Measurements from ENCODE around the gene PSMC2.
"Not testable (repeated sequence)": the region's sequence is repeated elsewhere in the genome, so short reads cannot be mapped to it uniquely, and the experiment has no call there.

The PSMC2 gene

DNA sequence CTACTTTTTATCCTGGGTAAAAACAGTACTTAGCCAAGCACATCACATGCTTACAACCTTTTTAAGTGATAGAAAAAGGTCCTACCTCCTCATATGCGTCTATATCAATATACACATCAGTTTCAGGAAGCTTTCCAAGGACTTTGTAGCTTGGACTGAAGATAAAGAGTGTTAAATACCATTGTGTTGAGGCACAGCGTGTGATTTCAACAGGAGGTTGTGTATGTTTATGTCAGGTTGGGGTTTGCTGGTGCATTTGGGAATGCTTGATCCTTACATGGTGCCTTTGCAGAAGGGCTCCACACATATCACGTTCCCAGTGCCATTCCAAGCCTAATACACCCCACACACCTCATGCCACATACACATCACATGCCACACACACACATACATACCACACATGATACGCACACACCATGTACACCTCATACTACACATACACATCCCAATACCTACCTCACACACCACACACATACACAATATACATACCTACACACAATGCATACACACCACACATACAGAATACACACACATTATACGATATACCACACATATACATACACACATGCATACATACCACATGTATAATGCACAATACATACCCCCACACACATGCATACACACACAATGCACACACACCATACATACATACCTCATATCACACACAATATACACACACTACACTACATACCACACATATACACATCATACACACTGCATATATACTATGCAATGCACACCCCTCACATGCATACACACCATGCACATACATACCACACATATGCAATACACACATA lies 33.1 kb downstream of the PSMC2 start:
- no peak for DNase-seq

DNA sequence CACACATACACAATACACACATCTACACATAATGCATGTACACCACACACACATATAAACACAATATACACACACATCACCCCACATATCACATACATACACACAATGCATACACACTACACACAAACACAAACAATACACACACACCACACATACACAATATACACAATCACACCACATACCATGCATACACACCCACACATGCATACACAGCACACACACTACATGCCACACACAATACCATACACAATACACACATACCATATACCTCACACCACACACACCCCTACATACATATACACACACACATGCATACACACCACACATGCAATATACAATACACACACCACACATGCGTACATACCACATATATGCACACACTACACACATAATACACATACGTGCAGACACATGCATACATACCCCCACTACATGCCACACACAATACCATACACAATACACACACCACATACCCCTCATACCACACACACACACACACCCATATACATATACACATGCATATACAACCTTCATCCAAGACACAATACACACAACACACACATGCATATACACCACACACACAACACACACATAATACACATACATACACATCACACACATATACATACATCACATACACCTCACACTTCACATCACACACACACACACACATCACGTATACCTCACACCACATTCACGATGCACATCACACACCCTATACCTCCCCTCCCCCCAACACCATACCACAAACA lies 34.0 kb downstream of the PSMC2 start:
- no peak for DNase-seq

DNA sequence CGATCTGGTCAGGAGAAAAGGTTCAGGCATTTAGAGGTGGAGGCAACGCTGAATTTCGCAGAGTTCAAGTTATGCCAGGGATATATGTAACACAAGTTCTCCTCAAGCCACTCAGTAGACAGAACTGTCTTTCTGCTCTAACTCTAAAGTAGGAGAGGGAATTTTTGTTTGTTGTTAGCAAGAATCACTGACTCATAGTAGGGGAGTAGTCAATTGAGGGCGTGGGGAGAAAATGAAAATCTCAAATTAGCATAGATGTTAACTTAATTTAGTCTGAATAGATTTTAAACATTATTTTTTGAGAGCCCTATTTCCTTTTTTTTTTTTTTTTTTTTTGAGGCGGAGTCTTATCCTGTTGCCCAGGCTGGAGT lies 34.6 kb downstream of the PSMC2 start:
- DNase-seq: no peak

DNA sequence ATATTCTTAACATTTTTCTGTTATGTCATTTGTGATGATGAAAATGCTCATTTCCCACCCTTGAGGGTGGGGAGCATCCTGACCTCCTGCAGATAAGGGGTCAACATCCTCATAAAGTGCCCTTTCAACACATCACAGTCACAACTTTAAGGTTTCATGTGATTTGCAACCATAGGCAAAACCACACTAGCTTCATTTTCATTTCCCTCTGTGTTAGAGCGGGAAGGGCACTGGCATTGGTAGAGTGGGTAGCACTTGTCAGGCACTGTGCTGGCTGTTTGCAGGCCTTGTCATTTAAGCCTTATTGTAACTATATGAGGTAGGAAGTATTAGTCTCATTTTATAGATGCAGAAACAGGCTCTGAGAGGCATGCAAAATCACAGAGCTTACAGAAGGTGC lies 39.8 kb downstream of the PSMC2 start:
- DNase-seq: no peak

DNA sequence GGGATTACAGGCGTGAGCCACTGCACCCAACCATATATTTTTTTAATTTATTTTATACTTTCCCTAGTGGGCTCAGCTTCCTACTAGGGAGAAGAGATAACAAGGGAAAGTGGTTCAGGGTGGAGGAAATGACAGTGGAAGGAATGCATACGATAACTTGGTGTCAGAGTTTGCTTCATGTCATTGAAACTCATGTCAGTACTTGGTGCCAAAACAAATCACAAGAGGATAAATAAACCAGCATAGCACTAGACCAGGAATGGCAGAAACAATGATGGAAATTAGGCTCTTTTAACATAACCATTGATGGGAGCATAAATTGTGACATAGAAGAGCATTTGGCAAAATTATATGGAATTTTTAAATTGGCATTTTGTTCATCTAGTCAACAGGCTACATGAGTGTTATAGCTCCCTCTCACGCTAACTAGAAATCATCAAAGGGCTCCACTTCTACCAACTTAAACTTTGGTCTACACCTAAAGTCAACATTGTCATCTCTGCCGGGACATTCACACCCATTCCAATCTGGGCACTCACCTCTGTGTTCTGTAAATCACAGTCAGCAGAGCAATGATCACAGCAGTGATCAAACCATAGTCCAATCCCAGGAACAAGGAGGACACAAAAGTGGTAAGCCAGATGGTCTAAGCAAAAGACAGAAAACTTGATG lies 41.2 kb downstream of the PSMC2 start:
- no peak for DNase-seq

DNA sequence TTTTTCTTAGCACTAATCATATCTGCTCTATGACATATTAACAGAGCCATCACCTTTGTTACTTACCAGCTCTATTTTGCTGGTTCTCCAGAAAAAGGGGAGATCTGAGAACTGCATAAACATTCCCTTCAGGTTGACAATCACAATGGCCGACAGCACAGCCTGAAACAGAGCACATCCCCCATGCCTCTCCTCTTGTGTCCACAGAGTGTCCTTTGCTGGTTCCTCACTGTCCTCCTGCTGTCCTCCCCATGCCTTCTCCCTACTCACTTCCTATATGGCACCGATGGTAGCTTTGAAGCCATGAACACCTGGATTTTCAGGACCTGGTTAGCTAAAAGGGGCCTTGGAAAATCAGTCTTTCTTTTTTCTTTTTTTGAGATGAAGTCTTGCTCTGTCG lies 41.8 kb downstream of the PSMC2 start:
- no peak for DNase-seq

DNA sequence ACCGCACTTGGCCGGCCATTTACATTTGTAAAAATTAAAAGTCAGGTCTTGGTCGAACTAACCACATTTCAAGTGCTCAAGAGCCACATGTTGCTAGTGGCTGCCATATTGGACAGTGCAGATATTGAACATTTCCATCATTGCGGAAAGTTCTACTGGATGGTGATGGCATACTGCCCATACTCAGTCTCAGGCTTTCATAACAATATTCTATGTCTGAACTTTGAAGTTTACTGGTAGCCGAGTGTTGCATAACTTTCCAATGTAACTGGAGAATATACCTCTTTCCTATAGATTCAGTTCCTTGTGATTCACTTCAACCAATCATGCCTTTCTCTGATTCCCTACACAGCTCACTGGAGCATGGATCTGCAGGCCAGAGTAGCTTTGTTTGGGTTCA lies 43.7 kb downstream of the PSMC2 start:
- DNase-seq: no peak

DNA sequence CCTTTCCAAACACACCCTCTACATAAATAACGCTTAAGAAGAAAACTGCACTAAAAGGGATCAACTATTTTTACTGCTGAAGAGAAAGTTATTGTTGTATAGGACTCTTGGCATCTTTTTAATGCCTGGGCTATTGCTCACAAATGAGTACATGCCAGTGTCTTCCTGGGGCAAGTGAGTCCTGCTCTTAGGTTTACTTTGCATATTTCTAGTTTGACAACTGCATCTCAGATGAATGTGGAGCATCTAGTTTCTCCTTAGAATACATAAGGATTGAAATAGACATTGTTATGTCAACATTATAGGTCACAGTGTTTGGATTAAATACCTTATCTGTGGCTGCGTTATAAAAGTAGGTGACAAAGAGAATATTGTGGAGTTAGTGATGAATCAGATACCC lies 44.5 kb downstream of the PSMC2 start:
- DNase-seq: no peak

DNA sequence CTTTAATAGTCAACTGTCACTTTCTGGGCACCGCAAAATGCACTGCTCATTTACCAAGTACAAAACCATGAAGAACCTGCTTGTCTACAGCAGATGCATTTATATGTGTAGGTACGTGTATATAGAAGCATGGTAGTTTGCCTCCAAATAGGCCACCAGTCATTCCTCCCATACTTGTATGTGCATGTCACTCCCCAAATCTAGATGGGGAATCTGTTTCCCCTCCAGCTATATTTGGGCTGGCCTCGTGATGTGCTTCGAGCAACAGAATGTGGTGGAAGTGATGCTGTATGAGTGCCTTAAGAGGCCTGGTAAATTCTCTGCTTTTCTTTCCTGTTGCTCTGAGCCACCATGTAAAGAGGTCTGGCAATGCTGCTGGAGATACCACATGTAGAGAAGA lies 47.1 kb downstream of the PSMC2 start:
- no peak for DNase-seq

DNA sequence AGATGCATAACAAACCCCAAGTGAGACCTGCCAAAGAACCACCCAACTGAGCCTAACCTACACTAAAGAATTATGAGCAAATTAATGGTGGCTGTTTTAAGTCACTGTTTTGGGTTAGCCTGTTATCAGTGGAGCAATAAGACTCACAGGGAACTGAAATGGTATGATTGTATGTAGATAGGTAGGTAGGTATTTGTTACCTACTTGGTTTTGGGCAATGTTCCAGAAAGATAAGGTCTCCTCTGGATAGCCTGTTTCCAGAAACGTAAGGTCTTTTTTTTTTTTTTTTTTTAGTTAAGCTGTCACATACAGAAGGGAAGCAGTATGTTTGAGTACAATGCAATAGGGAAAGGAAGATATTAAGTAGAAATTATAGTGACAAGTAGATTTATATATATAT lies 47.6 kb downstream of the PSMC2 start:
- DNase-seq: no peak

DNA sequence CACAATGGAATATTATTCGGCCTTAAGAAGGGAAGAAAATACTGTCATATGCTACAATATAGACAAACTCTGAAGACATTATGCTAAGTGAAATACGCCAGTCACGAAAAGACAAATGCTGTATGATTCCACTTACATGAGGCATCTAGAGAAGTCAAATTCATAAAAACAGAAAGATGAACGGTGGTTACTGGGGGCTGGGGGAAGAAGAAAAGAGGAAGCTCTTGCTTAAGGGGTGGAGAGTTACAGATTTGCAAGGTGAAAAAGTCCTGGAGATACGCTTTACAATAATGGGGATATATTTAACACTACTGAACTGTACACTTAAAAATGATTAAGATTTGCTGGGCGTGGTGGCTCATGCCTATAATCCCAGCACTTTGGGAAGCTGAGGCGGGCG lies 49.0 kb downstream of the PSMC2 start:
- DNase-seq: no peak

DNA sequence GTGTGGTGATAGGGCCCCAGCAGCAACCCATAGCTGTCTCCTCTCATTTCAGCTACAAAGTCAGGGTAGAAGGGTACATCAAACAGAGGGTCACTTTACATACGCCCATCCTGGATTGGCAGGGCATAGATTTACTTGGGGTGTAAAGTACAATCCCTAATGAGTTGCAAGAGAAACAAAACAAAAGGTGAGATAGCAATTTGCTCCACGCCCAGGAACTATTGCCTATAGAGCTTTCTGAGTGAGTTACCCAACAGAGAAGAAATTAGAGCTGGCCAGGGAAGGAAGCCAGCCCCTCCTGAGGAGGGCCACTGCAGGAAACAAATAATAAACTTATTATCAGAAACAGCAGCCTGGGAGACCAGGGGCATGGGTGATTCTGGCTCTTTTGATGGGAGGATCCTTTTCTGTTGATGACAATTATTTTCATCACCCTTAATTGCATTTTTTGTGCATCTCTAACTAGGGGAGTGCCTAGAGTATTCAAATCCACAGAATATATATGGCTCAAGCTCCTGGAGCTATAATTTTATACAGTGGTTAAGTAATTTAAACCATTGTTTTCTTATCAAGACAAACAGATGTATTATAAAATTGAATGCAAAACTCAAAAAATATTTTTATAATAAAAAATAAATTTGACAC lies 51.2 kb downstream of the PSMC2 start:
- no peak for DNase-seq

DNA sequence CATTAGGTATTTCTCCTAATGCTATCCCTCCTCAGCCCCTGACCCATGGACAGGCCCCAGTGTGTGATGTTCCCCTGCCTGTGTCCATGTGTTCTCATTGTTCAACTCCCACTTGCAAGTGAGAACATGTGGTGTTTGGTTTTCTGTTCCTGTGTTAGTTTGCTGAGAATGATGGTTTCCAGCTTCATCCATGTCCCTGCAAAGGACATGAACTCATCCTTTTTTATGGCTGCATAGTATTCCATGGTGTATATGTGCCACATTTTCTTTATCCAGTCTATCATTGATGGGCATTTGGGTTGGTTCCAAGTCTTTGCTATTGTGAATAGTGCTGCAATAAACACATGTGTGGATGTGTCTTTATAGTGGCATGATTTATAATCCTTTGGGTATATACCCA lies 52.2 kb downstream of the PSMC2 start:
- DNase-seq: not testable (repeated sequence)

DNA sequence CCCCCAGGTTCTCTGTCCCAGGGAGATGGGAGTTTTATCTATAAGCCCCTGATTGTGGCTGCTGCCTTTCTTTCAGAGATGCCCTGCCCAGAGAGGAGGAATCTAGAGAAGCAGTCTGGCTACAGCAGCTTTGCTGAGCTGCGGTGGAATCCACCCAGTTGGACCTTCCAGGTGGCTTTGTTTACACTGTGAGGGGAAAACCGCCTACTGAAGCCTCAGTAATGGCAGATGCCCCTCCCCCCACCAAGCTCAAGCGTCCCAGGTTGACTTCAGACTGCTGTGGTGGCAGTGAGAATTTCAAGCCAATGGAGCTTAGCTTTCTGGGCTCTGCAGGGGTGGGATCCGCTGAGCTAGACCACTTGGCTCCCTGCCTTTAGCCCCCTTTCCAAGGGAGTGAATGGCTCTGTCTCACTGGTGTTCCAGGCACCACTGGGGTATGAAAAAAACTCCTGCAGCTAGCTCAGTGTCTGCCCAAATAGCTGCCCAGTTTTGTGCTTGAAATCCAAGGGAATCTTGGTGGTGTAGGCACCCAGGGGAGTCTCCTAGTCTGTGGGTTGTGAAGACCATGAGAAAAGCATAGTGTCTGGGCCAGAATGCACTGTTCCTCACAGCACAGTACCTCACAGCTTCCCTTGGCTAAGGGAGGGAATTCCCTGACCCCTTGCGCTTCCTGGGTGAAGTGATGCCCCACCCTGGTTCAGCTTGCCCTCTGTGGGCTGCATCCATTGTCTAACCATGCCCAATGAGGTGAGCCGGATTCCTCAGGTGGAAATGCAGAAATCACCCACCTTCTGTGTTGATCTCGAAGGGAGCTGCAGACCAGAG lies 58.6 kb downstream of the PSMC2 start:
- not testable (repeated sequence) for DNase-seq

DNA sequence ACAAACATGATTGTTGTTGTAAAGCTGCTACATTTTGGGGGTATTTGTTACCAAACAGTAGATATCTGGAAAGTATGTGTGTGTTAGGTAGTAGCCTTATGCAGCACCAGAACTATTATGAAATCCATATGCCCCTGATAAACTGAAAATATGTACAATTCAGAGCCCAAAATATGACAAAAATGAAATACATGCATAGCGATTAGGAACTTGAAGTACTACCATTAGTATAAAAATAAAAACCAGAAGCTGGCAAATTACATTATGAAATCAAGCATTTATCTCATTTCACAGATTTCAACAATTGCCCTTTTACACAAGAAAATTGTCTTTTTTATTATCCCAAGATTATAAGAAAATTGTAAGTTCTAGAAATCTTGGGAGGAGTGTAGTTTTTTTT lies 64.7 kb downstream of the PSMC2 start:
- no peak for DNase-seq

DNA sequence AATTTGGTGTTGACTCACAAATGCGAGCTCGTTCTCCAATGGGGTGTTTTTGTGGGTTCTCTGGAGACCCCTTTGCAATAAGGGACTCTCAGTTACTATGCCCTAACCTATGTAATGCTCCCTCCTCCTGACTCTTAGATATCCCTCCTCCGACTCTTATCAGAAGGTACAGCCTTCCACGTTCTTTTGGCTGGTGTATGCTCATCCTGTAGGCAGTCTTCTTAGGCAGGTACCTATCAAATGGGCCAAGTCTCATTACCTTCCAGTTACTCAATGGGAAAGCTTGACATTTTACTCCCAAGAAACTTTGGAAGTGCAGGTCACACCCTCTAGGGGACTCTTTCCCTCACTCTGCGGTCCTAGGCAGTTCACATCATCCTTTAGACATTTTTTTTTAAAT lies 66.0 kb downstream of the PSMC2 start:
- no peak for DNase-seq

DNA sequence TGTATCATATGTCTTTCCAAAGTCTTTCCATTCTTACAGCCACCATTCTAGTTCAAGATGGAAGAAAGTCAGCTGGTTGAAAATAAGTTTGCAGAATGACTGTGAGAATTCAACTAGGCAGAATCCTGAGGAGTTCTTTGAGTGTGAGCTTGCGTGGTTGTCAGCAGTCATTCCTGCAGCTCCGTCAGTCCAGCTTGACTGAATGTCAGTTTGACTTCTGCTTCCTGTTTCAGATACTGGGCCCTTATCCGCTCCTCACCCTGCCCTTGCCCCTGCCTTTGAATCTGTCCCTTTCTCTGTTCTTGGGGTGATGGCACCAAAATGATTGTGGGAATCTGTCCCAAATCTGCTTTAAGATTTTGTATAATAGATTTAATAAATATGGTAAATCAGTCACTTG lies 70.8 kb downstream of the PSMC2 start:
- no peak for DNase-seq

Measured in NCI-H524 (cell line).